HepG2 (cell line): ENCODE results near the gene GSTT2. TPM values are rescaled to one million over a fixed set of nuclear protein-coding genes. Genes with fewer than 3 reads are reported as not detected.
A peak's percentile ranks its signal among the peaks of the same experiment; 100 is the strongest.

ENCODE experiments used
- ATAC-seq: fragments of 200-7000 bp; cut with Tn5 transposase; 3 replicates; pipeline ENCODE4 v1.9.1; 2020; ENCODE audit warnings: mild to moderate bottlenecking, moderate library complexity
- BruUV-seq: library from RNA; stranded (reverse); fragments of 400-500 nt; replicated peaks from 2 replicates; lab custom pipeline; 2021; lab: Mats Ljungman, UMichigan
- CTCF ChIA-PET: fragments of 300-600 bp; formaldehyde crosslinking; extraction: SDS; loops from one replicate; lab custom pipeline; 2021; ENCODE audit warnings: low total read pairs, inconsistent platforms, low intra/inter-chr PET ratio; lab: Yijun Ruan, JAX
- POLR2A ChIA-PET: fragments of 350-600 bp; sonication (Branson Sonifier 250); formaldehyde crosslinking; loops from one replicate; lab custom pipeline; 2020; ENCODE audit warnings: antibody characterized with exemption, inconsistent platforms; lab: Yijun Ruan, JAX
- DNase-seq: peaks from one replicate; pipeline ENCODE4 v3.0.0-alpha.2; 2015; ENCODE audit warnings: low spot score
- FAIRE-seq: peaks from 3 replicates; lab custom pipeline; 2011; peaks lifted over from hg19 to GRCh38; lab: Jason Lieb, UNC
- H2AFZ ChIP-seq: one replicate; pipeline ENCODE4 v1.6.1; 2011; ENCODE audit warnings: low read length, inconsistent platforms
- H3K27ac ChIP-seq: fragments of 300-600 bp; 3 replicates; pipeline ENCODE4 v1.8.0; 2011; ENCODE audit warnings: mixed run types, mild to moderate bottlenecking, mixed read lengths, low read length, inconsistent platforms; ENCODE audit not compliant: insufficient read depth; ENCODE audit errors: extremely low read length
- H3K27me3 ChIP-seq, 2 experiments: fragments of 200-600 bp in 1 of 2; 2 replicates in 1 of 2; 3 replicates in 1 of 2; pipeline versions ENCODE4 v1.6.0 to v1.8.0; 2011; ENCODE audit warnings: low read length in 2 of 2, mild to moderate bottlenecking in 2 of 2, moderate library complexity in 2 of 2, inconsistent platforms in 1 of 2; ENCODE audit not compliant: insufficient read depth in 2 of 2, control insufficient read depth in 1 of 2
- H3K36me3 ChIP-seq, 2 experiments: fragments of 200-600 bp in 1 of 2; replicated peaks in 1 of 2; 2 replicates in 1 of 2; 3 replicates in 1 of 2; pipeline versions ENCODE4 v1.5.1 to v1.8.0; 2011; ENCODE audit warnings: low read length in 2 of 2, inconsistent platforms in 1 of 2; ENCODE audit not compliant: insufficient read depth in 2 of 2, control insufficient read depth in 1 of 2
- H3K4me1 ChIP-seq: 2 replicates; pipeline ENCODE4 v1.5.1; 2012; ENCODE audit warnings: low read length, inconsistent platforms; ENCODE audit not compliant: insufficient read depth
- H3K4me2 ChIP-seq: 2 replicates; pipeline ENCODE4 v1.6.0; 2011; ENCODE audit warnings: low read depth, low read length, inconsistent platforms
- H3K4me3 ChIP-seq, 3 experiments: fragments of 200-600 bp in 1 of 3; sonication (generic), shearing (Covaris generic) in 1 of 3; replicated peaks in 1 of 3; 2 replicates each; pipeline ENCODE4 v1.5.1; 2011 to 2016; ENCODE audit warnings: low read length in 3 of 3, inconsistent platforms in 2 of 3, low read depth in 2 of 3, mild to moderate bottlenecking in 2 of 3, control low read depth in 1 of 3, mixed read lengths in 1 of 3; ENCODE audit not compliant: insufficient read depth in 1 of 3
- H3K79me2 ChIP-seq: one replicate; pipeline ENCODE4 v1.6.1; 2011; ENCODE audit warnings: low read length, inconsistent platforms; ENCODE audit not compliant: insufficient read depth
- H3K9ac ChIP-seq: 2 replicates; pipeline ENCODE4 v1.6.0; 2011; ENCODE audit warnings: mild to moderate bottlenecking, low read depth, low read length, inconsistent platforms; ENCODE audit not compliant: insufficient read depth
- H3K9me3 ChIP-seq: 2 replicates; pipeline ENCODE4 v1.5.1; 2012; ENCODE audit warnings: mild to moderate bottlenecking, low read length
- H4K20me1 ChIP-seq: 2 replicates; pipeline ENCODE4 v1.6.0; 2011; ENCODE audit warnings: inconsistent platforms, mild to moderate bottlenecking, low read length, moderate library complexity; ENCODE audit not compliant: insufficient read depth
- AGO1 ChIP-seq: fragments of 200-400 bp; formaldehyde crosslinking; IDR thresholded peaks from 2 replicates; pipeline ENCODE4 v1.6.1; 2017; ENCODE audit warnings: mild to moderate bottlenecking, low read depth, low read length, moderate library complexity; ENCODE audit not compliant: poor library complexity, severe bottlenecking
- AGO2 ChIP-seq: fragments of 200-400 bp; formaldehyde crosslinking; optimal IDR thresholded peaks from 2 replicates; pipeline ENCODE3; 2017; ENCODE audit warnings: mild to moderate bottlenecking, low read depth, low read length, moderate library complexity
- BRCA1 ChIP-seq: sonication (generic); formaldehyde crosslinking; IDR thresholded peaks from 2 replicates; pipeline ENCODE4 v1.4.0; 2020; ENCODE audit warnings: missing genetic modification reagents
- ETV5 ChIP-seq: IDR thresholded peaks from 2 replicates; pipeline ENCODE4 v1.6.1; 2018; ENCODE audit warnings: missing biosample characterization, missing genetic modification reagents, inconsistent platforms, borderline replicate concordance
- PAWR ChIP-seq: sonication (generic); formaldehyde crosslinking; IDR thresholded peaks from 2 replicates; pipeline ENCODE4 v1.4.0; 2020; ENCODE audit warnings: missing genetic modification reagents, mild to moderate bottlenecking, borderline replicate concordance
- RELA ChIP-seq: sonication (generic); formaldehyde crosslinking; IDR thresholded peaks from 2 replicates; pipeline ENCODE4 v1.4.0; 2020; ENCODE audit warnings: missing genetic modification reagents
- ZNF496 ChIP-seq: sonication (generic); formaldehyde crosslinking; IDR thresholded peaks from 2 replicates; pipeline ENCODE4 v1.8.1; 2023; ENCODE audit warnings: mild to moderate bottlenecking, moderate library complexity, missing genetic modification reagents; ENCODE audit not compliant: insufficient replicate concordance
- WGBS: methylation state at CpG from one replicate; pipeline ENCODE4 v1.1.6; 2017; ENCODE audit warnings: low lambda C conversion rate; 5-methylcytosine and 5-hydroxymethylcytosine counted together
- in situ Hi-C: cut with HindIII; loops from 2 replicates; pipeline ENCODE4 v1.10.0; 2017; ENCODE audit warnings: low pct_unique_long_range_greater_than_20kb; ENCODE audit not compliant: extremely low pct_ligation_motif_present
- intact Hi-C: fragments of 100-400 bp; cut with micrococcal nuclease; formaldehyde crosslinking; loops from one replicate; pipeline ENCODE4 v1.10.0; 2022; ENCODE audit not compliant: unreplicated experiment
- polyA plus RNA-seq, 8 experiments: library from polyadenylated mRNA; depleted of rRNA in 3 of 8; stranded (reverse) in 7 of 8; unstranded in 1 of 8; fragments of >200 nt; fragmentation: Illumina TruSeq in 4 of 8; extraction: Trizol in 4 of 8; gene quantifications; 2 replicates each; pipeline versions ENCODE4 v1.2.1 to v1.2.3, GENCODE V29; 2011 to 2016; ENCODE audit warnings: low read depth in 4 of 8, missing spikeins in 1 of 8, mixed read lengths in 1 of 8; ENCODE audit not compliant: insufficient read depth in 1 of 8
- total RNA-seq, 5 experiments: library from RNA; depleted of rRNA; stranded (reverse); fragments of >200 nt; fragmentation: Illumina TruSeq; extraction: Trizol; gene quantifications; 2 replicates each; pipeline ENCODE4 v1.2.3, GENCODE V29; 2016; ENCODE audit warnings: low read depth in 1 of 5
- TF ChIP-seq, protein P1 (sequence below): sonication (generic); formaldehyde crosslinking; IDR thresholded peaks from 2 replicates; pipeline ENCODE4 v1.5.1; 2020; ENCODE audit warnings: mild to moderate bottlenecking, missing genetic modification reagents, moderate library complexity

Gene GSTT2
- total and polyA plus RNA-seq, 2 of the 13 experiments (the other 11 are each of a cell fraction or from before 2014, with no cell fraction given) = not detected

DNA sequence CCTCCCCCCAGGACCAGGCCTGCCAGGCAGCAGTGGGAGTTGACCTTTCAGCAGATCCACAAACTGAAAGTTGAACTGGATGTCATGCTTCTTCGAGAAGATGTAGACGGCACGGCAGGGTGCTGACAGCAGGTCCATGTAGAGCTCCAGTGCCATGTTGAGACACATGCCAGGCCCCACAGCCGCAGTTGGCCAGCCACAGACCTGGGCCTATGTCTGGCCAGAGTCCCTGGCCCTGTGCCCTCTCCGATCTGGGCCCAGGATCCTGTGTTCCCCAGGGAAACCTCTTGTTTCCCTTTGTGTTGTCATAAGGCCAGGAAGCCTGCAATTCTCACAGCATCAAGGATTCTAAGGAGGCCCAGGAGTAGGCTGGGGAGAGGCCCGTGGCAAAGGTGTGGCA is 25.3 kb downstream of the GSTT2 start, which contains the start of gene GSTT4:
Gene GSTT4, minus strand, starts transcription at position 253 of the 400 bp plus-strand sequence. Its CDS starts 97 bp downstream, at position 156.
- CTCF ChIA-PET = no interaction called here
- BruUV-seq = no TSS peak
- in situ Hi-C loops = loop anchor here (5.0 kb wide), 1 partner anchor 68 kb away; no protein-coding TSS in a partner anchor
- TF ChIP-seq AGO2 = peak; percentile 36
- TF ChIP-seq ZNF496 (CRISPR knock-in tag) = no peak
- TF ChIP-seq, protein P1, sequence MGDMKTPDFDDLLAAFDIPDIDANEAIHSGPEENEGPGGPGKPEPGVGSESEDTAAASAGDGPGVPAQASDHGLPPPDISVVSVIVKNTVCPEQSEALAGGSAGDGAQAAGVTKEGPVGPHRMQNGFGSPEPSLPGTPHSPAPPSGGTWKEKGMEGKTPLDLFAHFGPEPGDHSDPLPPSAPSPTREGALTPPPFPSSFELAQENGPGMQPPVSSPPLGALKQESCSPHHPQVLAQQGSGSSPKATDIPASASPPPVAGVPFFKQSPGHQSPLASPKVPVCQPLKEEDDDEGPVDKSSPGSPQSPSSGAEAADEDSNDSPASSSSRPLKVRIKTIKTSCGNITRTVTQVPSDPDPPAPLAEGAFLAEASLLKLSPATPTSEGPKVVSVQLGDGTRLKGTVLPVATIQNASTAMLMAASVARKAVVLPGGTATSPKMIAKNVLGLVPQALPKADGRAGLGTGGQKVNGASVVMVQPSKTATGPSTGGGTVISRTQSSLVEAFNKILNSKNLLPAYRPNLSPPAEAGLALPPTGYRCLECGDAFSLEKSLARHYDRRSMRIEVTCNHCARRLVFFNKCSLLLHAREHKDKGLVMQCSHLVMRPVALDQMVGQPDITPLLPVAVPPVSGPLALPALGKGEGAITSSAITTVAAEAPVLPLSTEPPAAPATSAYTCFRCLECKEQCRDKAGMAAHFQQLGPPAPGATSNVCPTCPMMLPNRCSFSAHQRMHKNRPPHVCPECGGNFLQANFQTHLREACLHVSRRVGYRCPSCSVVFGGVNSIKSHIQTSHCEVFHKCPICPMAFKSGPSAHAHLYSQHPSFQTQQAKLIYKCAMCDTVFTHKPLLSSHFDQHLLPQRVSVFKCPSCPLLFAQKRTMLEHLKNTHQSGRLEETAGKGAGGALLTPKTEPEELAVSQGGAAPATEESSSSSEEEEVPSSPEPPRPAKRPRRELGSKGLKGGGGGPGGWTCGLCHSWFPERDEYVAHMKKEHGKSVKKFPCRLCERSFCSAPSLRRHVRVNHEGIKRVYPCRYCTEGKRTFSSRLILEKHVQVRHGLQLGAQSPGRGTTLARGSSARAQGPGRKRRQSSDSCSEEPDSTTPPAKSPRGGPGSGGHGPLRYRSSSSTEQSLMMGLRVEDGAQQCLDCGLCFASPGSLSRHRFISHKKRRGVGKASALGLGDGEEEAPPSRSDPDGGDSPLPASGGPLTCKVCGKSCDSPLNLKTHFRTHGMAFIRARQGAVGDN (CRISPR knock-in tag) = peak; percentile 32; the same call in 1 of the 2 replicates
- no peak for TF ChIP-seq BRCA1 (CRISPR knock-in tag)
- TF ChIP-seq ETV5 (CRISPR knock-in tag) = 0 out of 2 replicates have a peak, but pooled peaks have one; percentile 5
- no peak for TF ChIP-seq AGO1
- no peak for TF ChIP-seq PAWR (CRISPR knock-in tag)
- TF ChIP-seq RELA (CRISPR knock-in tag) = no peak
- Histone ChIP-seq H3K9ac (0 out of 2 replicates have a peak within 1 kb of the TSS, but pooled peaks have one; percentile 10), H3K27ac (no peak within 1 kb of the TSS), H4K20me1 (no peaks in the 10 kb centered on the region), H3K79me2 (no peaks in the 10 kb centered on the region), H3K27me3 (no peaks in the 10 kb centered on the region), H2AFZ (no peak within 1 kb of the TSS), H3K4me1 (peaks cover 83% of the 10 kb centered on the region), H3K4me2 (peak within 1 kb of the TSS; percentile 60), H3K9me3 (no peaks in the 10 kb centered on the region), H3K4me3 (peak within 1 kb of the TSS in 2 of 3 experiments; percentile 36 to 53; a peak in 2 of 6 replicates), H3K36me3 (no peaks in the 10 kb centered on the region)
- POLR2A ChIA-PET = no interaction called here
- intact Hi-C loops = no loop called here
- WGBS = 47% methylated on average over 6 of the region's 6 CpGs
- no peak for DNase-seq
- no peak for ATAC-seq
- FAIRE-seq = no peak
